OCI-M1 (cell line): ENCODE results near the gene RRM2.

Experiments used
- DNase-seq: peaks from one replicate; lab custom pipeline; 2025; lab: John Stamatoyannopoulos, UW

Gene RRM2

GRCh38 chr2:10172033-10172871, 49.7 kb downstream of the RRM2 start:
- DNase-seq = no peak

- DNase-seq = no peak
Observed at GRCh38 chr2:10173258-10174005, 50.9 kb downstream of the RRM2 start.

- DNase-seq = no peak
Observed at GRCh38 chr2:10174173-10174572, 51.6 kb downstream of the RRM2 start.

- DNase-seq = no peak
Observed at GRCh38 chr2:10175441-10175840, 52.9 kb downstream of the RRM2 start.

GRCh38 chr2:10178751-10179150, 56.2 kb downstream of the RRM2 start:
- DNase-seq = no peak

- no peak for DNase-seq
Observed at GRCh38 chr2:10179422-10179821, 56.9 kb downstream of the RRM2 start.

- DNase-seq = no peak
Observed at GRCh38 chr2:10180229-10180628, 57.7 kb downstream of the RRM2 start.
